Endothelial cell of umbilical vein (primary cell): Measurements from ENCODE around the gene C12orf50. TPM values are rescaled to one million over a fixed set of nuclear protein-coding genes. Genes with fewer than 3 reads are reported as not detected.

ENCODE experiments used
- BruUV-seq: library from RNA; stranded (reverse); fragments of 400-500 nt; replicated peaks from 2 replicates; lab custom pipeline; 2021; lab: Mats Ljungman, UMichigan
- CTCF ChIA-PET: fragments of 300-600, 350-600 bp; sonication (Branson Sonifier 250); formaldehyde crosslinking; loops from one replicate; lab custom pipeline; 2021; ENCODE audit warnings: antibody characterized with exemption, inconsistent platforms; lab: Charles Lee
- POLR2A ChIA-PET: fragments of 300-600, 350-600 bp; sonication (Branson Sonifier 250); formaldehyde crosslinking; loops from one replicate; lab custom pipeline; 2021; ENCODE audit warnings: antibody characterized with exemption, inconsistent platforms; lab: Charles Lee
- DNase-seq: peaks from one replicate; pipeline ENCODE4 v3.0.0-alpha.2; 2011; ENCODE audit warnings: low read depth, low spot score
- FAIRE-seq: peaks from 2 replicates; lab custom pipeline; 2011; peaks lifted over from hg19 to GRCh38; lab: Jason Lieb, UNC
- H2AFZ ChIP-seq: 2 replicates; pipeline ENCODE4 v1.6.0; 2012; ENCODE audit warnings: low read depth, low read length, control low read depth, inconsistent platforms
- H3K27ac ChIP-seq: 2 replicates; pipeline ENCODE4 v1.5.1; 2011; ENCODE audit warnings: low read depth, mild to moderate bottlenecking, control low read depth, low read length, moderate library complexity; ENCODE audit not compliant: insufficient read depth
- H3K27me3 ChIP-seq, 2 experiments: 2 replicates each; pipeline versions ENCODE4 v1.6.0 to v1.6.1; 2011; ENCODE audit warnings: low read length in 2 of 2, mixed read lengths in 1 of 2; ENCODE audit not compliant: control insufficient read depth in 2 of 2, insufficient read depth in 2 of 2
- H3K36me3 ChIP-seq, 2 experiments: 2 replicates in 1 of 2; 3 replicates in 1 of 2; pipeline ENCODE4 v1.5.1; 2011; ENCODE audit warnings: low read length in 2 of 2, mild to moderate bottlenecking in 1 of 2, moderate library complexity in 1 of 2; ENCODE audit not compliant: control insufficient read depth in 2 of 2, insufficient read depth in 2 of 2; ENCODE audit errors: extremely low read depth in 1 of 2
- H3K4me1 ChIP-seq: 3 replicates; pipeline ENCODE4 v1.5.1; 2011; ENCODE audit warnings: mild to moderate bottlenecking, low read length; ENCODE audit not compliant: control insufficient read depth, insufficient read depth; ENCODE audit errors: extremely low read depth
- H3K4me2 ChIP-seq: 2 replicates; pipeline ENCODE4 v1.6.1; 2011; ENCODE audit warnings: low read length, control low read depth, mixed read lengths; ENCODE audit not compliant: insufficient read depth
- H3K4me3 ChIP-seq, 3 experiments: fragments of 200-600 bp in 1 of 3; sonication (generic), shearing (Covaris generic) in 1 of 3; replicated peaks in 1 of 3; 2 replicates each; pipeline ENCODE4 v1.5.1; 2011 to 2016; ENCODE audit warnings: control low read depth in 3 of 3, low read length in 3 of 3, mild to moderate bottlenecking in 2 of 3, inconsistent platforms in 1 of 3, low read depth in 1 of 3, moderate library complexity in 1 of 3; ENCODE audit not compliant: insufficient read depth in 1 of 3
- H3K79me2 ChIP-seq: 2 replicates; pipeline ENCODE4 v1.6.0; 2012; ENCODE audit warnings: low read length, inconsistent platforms; ENCODE audit not compliant: control insufficient read depth, insufficient read depth
- H3K9ac ChIP-seq: replicated peaks from 2 replicates; pipeline ENCODE3; 2011; ENCODE audit warnings: low read length, control low read depth; ENCODE audit not compliant: insufficient read depth; ENCODE audit errors: extremely low read depth
- H3K9me1 ChIP-seq: replicated peaks from 3 replicates; pipeline ENCODE4 v1.6.0; 2011; ENCODE audit warnings: mild to moderate bottlenecking, low read length; ENCODE audit not compliant: control insufficient read depth, insufficient read depth; ENCODE audit errors: extremely low read depth
- H3K9me3 ChIP-seq: replicated peaks from 2 replicates; pipeline ENCODE4 v1.5.1; 2012; ENCODE audit warnings: low read length, inconsistent platforms; ENCODE audit not compliant: control insufficient read depth, insufficient read depth
- H4K20me1 ChIP-seq: replicated peaks from 2 replicates; pipeline ENCODE3; 2011; ENCODE audit warnings: mild to moderate bottlenecking, low read length; ENCODE audit not compliant: control insufficient read depth, insufficient read depth; ENCODE audit errors: extremely low read depth
- EZH2 ChIP-seq: IDR thresholded peaks from 2 replicates; pipeline ENCODE4 v1.6.1; 2012; ENCODE audit warnings: borderline replicate concordance, low read depth, mild to moderate bottlenecking, moderate library complexity, low read length, inconsistent platforms; ENCODE audit not compliant: severe bottlenecking
- FOS ChIP-seq: IDR thresholded peaks from 2 replicates; pipeline ENCODE4 v1.6.1; 2011; ENCODE audit warnings: mild to moderate bottlenecking, low read length, moderate library complexity, borderline replicate concordance; ENCODE audit not compliant: insufficient read depth
- GATA2 ChIP-seq: IDR thresholded peaks from 2 replicates; pipeline ENCODE4 v1.7.0; 2011; ENCODE audit warnings: low read depth, mild to moderate bottlenecking, moderate library complexity, mixed read lengths, low read length; ENCODE audit not compliant: insufficient read length, insufficient read depth
- JUN ChIP-seq: IDR thresholded peaks from 2 replicates; pipeline ENCODE4 v1.6.1; 2011; ENCODE audit warnings: borderline replicate concordance, low read depth; ENCODE audit not compliant: insufficient read length, insufficient read depth
- MAX ChIP-seq: IDR thresholded peaks from 2 replicates; pipeline ENCODE4 v1.6.1; 2011; ENCODE audit not compliant: insufficient read depth, insufficient read length
- MYC ChIP-seq: IDR thresholded peaks from one replicate; pipeline ENCODE4 v1.6.1; 2011; ENCODE audit warnings: mild to moderate bottlenecking, low read depth, low read length
- POLR2A ChIP-seq: IDR thresholded peaks from 2 replicates; pipeline ENCODE4 v1.6.1; 2012; ENCODE audit warnings: low read depth, mild to moderate bottlenecking, control low read depth, low read length
- POLR2AphosphoS5 ChIP-seq: IDR thresholded peaks from 2 replicates; pipeline ENCODE4 v1.6.1; 2012; ENCODE audit warnings: low read depth, mild to moderate bottlenecking, control low read depth, low read length, moderate library complexity; ENCODE audit not compliant: insufficient read depth
- dilution Hi-C: fragments of 300-500 bp; cut with MboI; formaldehyde crosslinking; loops from one replicate; pipeline ENCODE4 v1.15.0; 2019; ENCODE audit warnings: low sequenced_read_pairs; ENCODE audit not compliant: extremely low pct_ligation_motif_present
- intact Hi-C: fragments of 100-400 bp; cut with micrococcal nuclease; formaldehyde crosslinking; loops from one replicate; pipeline ENCODE4 v1.10.0; 2022
- polyA plus RNA-seq, 4 experiments: library from polyadenylated mRNA; depleted of rRNA in 3 of 4; stranded (reverse) in 3 of 4; unstranded in 1 of 4; fragments of >200 nt; gene quantifications; 2 replicates each; pipeline versions ENCODE4 v1.2.1 to v1.2.3, GENCODE V29; 2011 to 2012; ENCODE audit warnings: missing spikeins in 1 of 4
- total RNA-seq: library from RNA; stranded (reverse); gene quantifications from 2 replicates; pipeline ENCODE4 v1.2.3, GENCODE V29; 2021
- TF ChIP-seq, protein P1 (sequence below), 2 donors: IDR thresholded peaks; 1 replicate in 1 of 2; 2 replicates in 1 of 2; pipeline ENCODE4 v1.5.1; 2011; ENCODE audit warnings: low read length in 2 of 2, mild to moderate bottlenecking in 2 of 2, moderate library complexity in 2 of 2, control low read depth in 1 of 2, inconsistent platforms in 1 of 2, low read depth in 1 of 2; ENCODE audit not compliant: insufficient read depth in 1 of 2; ENCODE audit errors: extremely low read depth in 1 of 2

Gene C12orf50
- total and polyA plus RNA-seq, 2 donors (not counting 3 experiments of a cell fraction or from before 2014, with no cell fraction given), result 0.31 TPM; not detected in 1

GRCh38 chr12:88037770-88038169, 8.6 kb upstream of the C12orf50 start:
- H3K4me2 ChIP-seq, result no peak overlapping the region
- no peak for FAIRE-seq
- DNase-seq, result no peak
- H3K36me3 ChIP-seq, result no peaks in the 10 kb centered on the region
- H4K20me1 ChIP-seq, result no peaks in the 10 kb centered on the region
- no peak overlapping the region for H3K27ac ChIP-seq
- H3K9me3 ChIP-seq, result no peaks in the 10 kb centered on the region
- ChIA-PET POLR2A (no interaction called here), CTCF (interaction anchor here (1.7 kb wide), 1 partner anchor 18 kb away, joined by 4 read pairs; no protein-coding TSS in a partner anchor)
- H3K79me2 ChIP-seq, result peaks cover 69% of the 10 kb centered on the region
- H3K9ac ChIP-seq, result no peak overlapping the region
- H3K27me3 ChIP-seq, result no peaks in the 10 kb centered on the region
- TF ChIP-seq GATA2 (no peak), POLR2A (no peak), JUN (no peak), POLR2AphosphoS5 (no peak), FOS (no peak), MAX (no peak), MYC (no peak), EZH2 (no peak)
- TF ChIP-seq, protein P1, sequence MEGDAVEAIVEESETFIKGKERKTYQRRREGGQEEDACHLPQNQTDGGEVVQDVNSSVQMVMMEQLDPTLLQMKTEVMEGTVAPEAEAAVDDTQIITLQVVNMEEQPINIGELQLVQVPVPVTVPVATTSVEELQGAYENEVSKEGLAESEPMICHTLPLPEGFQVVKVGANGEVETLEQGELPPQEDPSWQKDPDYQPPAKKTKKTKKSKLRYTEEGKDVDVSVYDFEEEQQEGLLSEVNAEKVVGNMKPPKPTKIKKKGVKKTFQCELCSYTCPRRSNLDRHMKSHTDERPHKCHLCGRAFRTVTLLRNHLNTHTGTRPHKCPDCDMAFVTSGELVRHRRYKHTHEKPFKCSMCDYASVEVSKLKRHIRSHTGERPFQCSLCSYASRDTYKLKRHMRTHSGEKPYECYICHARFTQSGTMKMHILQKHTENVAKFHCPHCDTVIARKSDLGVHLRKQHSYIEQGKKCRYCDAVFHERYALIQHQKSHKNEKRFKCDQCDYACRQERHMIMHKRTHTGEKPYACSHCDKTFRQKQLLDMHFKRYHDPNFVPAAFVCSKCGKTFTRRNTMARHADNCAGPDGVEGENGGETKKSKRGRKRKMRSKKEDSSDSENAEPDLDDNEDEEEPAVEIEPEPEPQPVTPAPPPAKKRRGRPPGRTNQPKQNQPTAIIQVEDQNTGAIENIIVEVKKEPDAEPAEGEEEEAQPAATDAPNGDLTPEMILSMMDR (IDR thresholded peaks at IDR 0.05; ENCODE audit: extremely low read depth in 1 of 2, insufficient read depth in 1 of 2, low read depth in 1 of 2, low read length in 2 of 2), result no peak
- no peaks in the 10 kb centered on the region for H3K9me1 ChIP-seq
- H3K4me3 ChIP-seq, result no peak overlapping the region
- dilution Hi-C loops (no loop called here), intact Hi-C loops (no loop called here)
- H3K4me1 ChIP-seq, result peaks cover 13% of the 10 kb centered on the region
- BruUV-seq, result no TSS peak
- H2AFZ ChIP-seq, result no peak overlapping the region
